GM21723 (cell line): ENCODE results near the gene PDLIM4.

ENCODE experiments used
- ATAC-seq: cut with Tn5 transposase; IDR thresholded peaks from one replicate; pipeline ENCODE4 v1.9.1; 2021; ENCODE audit warnings: mild to moderate bottlenecking, moderate library complexity; ENCODE audit not compliant: unreplicated experiment

PDLIM4 gene

DNA sequence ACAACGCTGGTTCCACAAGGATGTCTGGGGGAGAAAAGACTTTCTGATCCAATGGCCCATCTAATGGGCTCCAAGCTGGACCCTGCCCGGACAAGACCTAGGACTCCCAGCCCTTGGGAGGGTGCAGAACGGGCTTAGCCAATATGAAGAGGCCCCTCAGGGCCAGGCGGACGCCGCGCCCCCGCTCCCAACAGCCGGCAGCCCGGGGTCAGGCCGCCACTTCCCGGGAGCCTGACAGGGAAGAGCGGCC is 30.3 kb upstream of the PDLIM4 start:
- no peak for ATAC-seq

DNA sequence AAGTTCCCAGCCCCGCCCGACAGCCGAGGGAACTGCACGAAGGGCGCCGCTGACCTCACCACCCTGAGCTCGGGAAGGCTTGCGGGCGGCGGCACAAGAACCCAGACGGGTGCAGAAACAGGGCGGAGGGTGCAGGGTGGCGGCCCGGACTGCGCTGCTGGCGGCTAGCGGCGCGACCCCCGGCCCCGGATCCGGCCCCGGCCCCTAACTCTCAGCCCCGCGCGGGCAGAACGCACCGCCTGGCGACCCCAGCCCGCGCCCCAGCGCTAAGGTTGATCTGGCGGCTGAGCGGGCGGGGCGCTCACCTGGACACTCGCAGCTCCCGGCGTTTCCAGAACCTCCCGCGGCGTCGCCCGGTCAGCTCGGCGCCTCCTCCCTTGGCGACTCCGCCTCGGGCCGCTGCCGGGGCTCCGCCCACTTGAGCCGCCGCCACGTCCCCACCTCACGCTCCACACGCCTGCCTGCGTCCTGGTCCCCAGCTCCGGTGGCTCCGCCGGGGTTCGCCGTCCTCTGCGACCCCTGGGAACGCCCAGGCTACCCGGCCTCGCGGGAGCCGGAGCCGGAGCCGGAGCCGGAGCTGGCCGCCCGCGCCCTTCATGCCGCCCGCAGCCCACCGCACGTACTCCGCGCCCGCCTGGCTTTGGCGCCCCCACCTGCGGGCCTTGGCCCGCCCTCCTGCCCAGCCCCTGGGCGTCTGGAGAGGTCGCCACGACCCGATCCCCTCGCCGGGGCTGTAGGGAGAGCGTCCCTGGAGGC is 29.8 kb upstream of the PDLIM4 start, which contains the start of gene P4HA2:
Gene P4HA2 (minus strand): TSS at position 369 of the 756 bp plus-strand sequence. CDS start 9,227 bp downstream, outside the sequence.
- ATAC-seq: peak; percentile 95

DNA sequence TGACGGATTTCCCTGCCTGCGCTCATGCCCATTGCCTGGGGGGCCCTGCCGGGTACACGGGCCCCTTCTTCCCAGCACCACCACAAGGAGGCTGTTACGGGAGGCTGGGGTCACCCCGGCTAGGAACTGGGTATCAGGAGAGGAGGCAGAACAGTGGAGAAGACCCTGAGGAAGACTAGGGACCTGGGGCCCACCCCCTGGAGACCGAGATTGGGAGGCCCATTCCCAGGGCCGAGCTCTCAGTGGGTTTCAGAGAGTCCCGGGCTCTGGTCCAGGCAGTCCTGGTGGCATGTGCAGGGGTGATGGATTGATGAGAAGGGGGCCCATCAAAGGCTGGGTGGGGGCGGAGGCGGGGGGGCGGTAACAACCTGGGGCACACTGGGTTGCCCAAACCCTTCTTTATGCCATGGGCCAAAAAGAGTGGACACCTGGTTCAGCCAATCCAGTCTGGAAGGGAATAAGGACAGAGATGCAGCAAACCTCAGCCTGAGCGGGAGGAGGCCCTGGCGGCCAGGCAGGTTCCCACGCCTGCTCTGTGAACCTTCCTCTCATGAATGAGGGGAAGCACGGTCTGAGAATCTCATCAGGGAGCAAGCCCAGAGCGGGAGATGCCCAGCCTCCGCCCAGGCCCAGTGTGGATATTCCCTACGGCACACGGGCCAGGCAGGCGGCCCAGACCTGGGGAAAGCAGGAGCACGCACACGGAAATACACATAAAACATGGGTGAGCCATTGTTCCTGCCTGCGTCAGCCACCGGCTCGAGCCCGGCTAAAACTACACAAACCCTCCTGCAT is 29.1 kb upstream of the PDLIM4 start:
- ATAC-seq: no peak

DNA sequence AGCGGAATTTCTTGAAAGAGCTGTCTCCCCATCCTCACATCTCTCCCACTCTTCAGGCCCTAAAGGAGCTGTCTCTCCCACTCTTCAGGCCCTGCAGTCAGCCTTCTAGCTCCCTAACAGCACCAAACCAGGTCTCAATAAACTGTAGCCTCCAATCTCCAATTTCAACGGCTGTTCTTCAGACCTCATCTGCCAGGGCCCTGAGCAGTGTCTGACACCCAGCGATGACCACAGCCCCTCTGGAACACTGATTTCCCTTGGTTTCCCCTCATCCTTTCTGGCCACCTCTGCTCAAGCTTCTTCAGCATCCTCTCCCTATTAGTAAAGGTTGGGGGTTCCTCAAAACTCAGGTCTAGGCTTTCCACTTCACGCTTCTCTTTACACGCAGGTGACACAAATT is 28.3 kb upstream of the PDLIM4 start:
- ATAC-seq: no peak

DNA sequence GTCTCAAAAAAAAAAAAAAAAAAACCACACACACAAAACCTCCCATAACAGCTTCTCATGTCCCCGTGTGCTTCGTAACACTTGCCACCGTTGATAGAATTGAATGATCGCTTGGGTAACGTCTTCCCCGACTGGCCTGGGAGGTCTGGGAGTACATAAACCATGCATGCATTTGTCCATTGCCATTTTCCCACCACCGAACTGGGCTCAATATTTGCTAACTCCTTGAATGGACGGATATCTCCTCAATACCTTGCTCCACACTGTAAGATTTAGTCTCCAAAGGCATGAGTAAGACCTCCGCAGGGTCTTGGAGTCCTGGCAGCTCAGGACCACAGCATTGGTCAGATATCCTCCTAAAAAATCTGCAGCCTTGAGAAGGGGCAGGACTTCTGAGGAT is 26.6 kb upstream of the PDLIM4 start:
- no peak for ATAC-seq

DNA sequence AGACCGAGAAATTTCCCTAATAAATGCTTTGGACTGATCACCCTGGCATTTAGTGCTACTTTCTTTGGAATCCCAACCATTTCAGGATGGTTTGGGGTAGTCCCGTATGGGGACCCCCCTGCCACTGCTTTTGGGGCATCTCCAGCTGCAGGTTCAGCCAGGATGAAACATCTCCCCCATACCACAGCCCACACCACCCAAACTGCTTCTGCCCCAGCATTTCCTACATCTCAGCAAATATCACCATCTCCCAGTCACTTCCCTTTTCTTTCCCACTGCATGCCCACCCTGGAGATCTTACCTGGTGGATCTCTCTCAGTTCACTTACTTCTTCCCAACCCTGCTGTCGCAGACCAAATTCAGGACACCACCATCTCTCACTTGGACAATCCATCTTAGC is 25.0 kb upstream of the PDLIM4 start:
- no peak for ATAC-seq

DNA sequence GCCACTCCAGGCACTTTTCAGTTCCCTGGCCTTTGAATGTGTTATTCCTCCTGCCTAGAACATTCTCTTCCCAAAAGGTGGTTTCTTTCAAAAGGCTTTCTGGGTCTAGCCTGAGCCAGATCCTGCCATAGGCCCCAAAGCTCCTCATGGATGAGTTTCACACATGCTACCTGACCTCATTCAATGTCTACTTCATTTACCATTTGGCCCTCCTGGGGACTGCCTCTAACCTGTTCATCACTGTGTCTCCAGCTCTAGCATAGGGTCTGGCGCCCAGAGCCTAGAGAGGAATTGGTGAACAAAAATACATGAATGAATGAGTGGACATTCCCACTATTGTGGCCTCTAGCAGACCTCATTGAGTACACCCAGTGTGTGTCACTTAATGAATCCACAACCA is 24.4 kb upstream of the PDLIM4 start:
- no peak for ATAC-seq

DNA sequence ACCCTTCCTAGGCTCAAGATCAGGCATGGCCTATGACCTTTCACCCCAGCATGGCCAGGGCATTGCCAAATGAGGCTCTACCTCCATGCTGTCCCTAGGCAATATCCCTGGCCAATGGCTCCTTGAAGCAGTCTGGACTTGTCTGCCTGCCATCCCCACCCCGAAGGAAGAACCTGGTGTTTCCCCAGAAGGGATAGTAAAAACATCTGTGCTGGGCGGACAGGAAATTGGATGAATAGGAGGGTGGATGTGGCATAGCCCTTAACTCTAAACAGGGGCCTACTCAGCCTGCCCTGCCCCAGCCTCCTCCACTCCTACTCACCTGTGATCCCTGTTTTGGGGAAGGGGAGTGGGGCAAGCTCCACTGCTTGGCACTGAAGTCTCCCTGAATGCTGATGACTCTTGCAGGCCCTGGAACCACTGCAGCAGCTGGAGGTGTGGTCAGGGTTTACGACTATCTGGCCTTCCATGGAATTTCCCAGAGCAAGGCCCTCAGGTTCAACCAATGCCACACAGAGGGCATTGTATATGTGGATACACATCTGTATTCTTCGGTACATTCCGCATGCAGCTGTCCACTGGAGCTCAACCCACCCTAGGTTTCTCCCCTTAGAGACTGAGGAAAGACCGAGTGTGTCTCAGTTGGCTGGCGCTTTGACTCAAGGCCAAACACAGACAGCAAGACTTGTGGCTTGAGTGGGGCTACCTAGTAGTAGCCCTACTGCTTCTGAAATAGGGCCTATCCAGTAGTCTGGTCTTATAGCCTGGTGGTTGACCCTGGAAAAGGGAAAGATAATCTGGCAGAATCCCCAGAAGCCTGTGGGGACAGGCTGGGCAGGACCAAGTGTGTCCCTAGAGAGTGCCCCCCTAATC is 23.4 kb upstream of the PDLIM4 start:
- no peak for ATAC-seq

DNA sequence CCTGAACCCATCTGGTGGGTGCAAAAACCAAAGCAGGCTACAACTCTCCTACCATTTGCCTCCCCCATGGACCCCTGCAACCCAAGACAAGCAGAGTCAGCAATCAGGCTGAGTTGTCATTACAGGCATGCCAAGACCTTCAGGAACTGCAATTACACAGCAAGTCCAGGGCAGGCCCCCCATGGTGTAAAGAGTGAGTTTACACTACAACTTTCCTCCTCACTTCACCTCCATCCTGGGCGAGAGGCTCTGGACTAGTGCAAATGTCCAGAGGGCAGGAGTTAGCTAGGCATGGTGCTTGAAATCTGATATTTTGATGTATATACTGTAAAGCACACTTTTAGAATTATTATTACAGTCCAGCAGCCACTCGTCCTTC is 22.8 kb upstream of the PDLIM4 start:
- no peak for ATAC-seq

DNA sequence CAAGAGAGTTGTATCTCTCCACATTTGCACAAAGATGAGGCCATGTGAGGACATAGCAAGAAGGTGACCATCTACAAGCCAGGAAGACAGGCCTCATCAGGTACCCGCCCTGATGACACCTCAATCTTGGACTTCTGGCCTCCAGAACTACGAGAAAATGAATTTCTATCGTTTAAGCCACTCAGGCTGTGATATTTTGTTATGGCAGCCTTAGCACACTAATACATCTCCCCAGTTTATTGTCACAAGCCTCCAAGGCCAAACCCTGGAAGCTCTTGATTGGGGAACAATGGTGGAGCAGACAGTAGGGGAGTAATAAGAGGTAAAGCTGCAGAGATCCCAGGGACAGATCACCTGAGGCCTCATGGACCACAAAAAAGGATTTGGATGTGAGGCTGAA is 22.2 kb upstream of the PDLIM4 start:
- no peak for ATAC-seq

DNA sequence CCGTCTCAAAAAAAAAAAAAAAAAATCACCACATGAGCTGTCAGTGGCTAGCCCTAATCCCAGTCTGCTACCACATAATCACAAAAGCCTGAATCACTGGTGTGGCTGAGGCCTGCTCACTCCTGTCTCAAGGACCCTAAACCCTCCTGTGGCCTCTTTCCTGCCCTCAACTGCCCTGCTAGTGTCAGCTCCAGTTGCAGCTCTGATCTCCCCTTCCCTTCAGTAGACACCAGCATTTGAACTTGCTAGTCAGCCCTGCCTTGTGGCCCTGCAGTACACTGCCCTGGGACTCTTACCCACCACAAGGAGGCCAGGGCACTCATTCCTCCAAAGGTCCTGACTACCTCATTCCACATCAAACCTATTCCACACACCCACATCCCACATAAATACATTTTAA is 20.4 kb upstream of the PDLIM4 start:
- ATAC-seq: no peak

DNA sequence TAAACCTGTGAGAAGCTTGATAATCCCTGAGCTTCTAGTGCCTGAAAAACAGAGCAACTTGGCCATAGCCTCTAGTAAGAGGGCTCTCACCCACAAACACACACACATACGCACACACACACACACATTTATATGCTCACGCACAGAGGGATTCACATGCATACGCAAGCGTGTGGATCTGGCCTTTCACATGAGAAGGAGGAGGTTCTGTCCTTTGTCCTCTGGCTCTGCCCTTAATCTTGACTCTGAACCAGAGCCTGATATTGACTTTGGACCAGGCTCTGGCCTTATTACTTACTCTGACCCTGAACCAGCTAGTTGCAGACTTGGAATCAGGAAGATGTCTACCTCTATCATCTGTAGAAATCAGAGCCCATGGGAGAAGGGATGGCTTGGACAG is 19.8 kb upstream of the PDLIM4 start:
- no peak for ATAC-seq

DNA sequence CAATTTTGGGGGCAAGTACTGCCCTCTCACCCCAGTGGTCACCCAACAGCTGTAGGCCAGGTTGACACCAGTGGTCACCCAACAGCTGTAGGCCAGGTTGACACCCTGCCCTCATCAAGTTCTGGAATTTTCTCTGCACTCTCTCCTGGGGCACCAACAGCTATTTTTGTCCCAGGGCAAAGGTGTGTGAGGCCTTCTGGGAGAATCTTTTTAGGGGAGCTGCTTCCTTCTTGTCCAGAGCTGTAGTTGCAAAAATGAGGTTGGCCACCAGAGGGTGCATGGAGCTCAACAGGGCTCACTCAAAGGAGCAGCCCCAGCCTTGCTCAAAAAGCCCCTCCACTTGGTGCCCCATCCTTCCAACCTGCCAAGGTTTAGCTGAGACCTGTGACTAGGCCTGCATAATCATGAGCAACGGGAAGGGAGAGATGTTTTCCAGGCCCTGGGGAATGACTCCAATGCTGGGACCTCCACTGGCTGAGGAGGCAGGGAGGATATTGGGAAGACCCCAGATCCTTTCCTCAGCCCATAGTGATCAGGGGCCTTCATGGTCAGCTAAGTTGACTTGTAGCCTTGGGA is 19.2 kb upstream of the PDLIM4 start:
- ATAC-seq: peak; percentile 72

DNA sequence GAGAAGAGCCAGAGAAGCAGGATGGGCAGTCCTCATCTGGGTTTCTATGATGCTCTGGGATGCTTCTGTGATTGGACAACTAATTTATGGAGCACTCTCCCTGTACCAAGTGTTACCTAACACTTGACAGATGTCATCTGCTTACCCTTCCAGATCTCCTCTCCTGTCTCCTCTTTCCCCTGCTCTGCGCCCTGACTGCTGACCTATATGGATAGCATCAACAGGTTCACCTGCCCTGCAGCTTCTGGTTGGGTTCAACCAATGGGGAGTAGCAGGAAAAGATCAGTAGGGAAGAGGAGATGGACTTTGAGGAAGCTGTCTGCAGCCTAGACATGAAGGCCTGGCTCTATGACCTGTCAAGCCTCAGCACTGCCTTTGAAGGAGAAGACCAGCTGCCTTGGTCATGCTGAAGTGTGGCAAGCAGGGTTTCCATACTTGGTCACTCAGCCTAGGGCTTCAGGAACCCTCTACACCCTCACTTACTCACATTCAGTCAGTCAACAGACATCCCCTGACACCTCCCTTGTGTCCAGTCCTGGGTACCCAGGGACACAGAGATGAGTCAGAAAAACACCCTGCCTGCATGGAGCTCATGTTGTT is 18.5 kb upstream of the PDLIM4 start:
- no peak for ATAC-seq

DNA sequence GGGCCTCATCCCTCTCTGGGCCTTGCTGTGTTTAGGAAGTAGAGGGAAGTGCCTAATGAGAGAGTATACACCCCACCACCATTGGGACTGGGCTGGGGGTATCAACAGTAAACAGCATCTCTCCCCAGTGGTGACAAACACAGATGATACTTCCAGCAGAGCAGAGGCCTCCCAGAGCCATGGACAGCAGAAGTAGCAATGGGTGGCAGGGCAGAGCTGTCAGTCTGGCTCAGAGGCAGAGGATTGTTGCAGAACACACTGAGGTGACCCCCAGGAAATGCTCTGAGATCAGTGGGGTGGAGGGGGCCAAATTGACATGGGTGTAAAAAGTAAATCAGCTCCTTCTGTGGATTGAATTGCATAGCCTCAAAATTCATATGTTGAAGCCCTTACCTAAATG is 17.7 kb upstream of the PDLIM4 start:
- ATAC-seq: no peak

DNA sequence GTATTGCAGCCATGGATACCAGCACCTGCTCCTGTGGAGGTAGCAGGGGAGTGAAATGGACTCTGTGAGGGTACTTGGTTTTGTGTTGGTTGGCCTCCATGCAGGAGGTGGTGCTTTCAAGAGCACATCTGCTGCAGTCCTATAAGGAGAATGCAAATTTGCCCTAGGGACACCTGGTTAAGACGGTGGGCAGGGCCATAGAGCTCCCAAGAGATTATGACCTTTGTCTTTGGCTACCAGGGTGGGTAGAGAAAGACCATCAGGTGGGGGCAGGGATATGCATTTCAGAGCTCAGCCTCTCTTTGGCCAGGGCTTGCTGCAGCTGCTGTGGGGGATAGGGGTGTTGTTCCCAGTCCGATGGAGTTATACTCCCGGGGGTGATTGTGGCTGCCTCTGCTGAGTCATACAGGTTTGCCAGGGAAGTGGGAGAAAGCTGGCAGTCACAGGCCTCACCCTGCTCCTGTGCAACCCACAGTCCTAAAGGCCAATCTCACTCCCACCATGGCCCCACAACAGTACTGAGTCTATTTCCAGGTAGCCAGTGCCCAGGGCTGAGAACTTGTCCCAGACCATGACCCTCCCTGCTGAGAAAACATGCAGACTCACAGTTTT is 14.0 kb upstream of the PDLIM4 start:
- no peak for ATAC-seq

DNA sequence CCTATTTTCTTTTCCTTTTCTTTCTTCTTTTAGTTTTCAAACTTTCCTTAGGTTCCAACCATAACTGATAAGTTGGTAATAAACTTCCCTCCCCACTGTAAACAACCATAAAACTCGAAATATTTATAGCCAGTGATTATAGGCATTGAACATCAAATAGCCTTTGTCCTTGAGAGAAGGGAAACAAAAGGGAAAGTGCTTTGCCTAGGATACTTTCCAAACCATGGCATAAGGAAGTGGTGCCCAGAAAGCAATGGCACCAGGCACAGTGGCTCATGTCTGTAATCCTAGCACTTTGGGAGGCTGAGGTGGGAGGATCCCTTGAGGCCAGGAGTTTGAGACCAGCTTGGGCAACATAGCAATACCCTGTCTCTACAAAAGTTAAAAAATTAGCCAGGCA is 11.9 kb upstream of the PDLIM4 start:
- ATAC-seq: no peak

DNA sequence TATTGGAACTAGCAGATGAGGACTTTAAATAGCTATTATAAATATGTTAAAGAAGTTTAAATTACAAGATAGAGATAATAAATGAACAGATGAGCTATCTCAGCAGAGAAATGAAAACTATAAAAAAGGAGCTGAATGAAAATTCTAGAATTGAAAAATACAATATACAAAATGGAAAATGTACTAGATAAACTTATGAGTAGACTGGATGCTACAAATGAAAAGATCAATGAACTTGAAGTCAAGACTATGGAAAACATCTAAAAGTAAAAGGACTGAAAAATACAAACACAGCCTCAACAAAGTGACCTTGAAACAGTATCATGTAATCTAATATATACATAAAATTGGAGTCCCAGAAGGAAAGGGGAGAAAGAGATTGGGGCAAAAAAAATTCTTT is 10.7 kb upstream of the PDLIM4 start:
- no peak for ATAC-seq

DNA sequence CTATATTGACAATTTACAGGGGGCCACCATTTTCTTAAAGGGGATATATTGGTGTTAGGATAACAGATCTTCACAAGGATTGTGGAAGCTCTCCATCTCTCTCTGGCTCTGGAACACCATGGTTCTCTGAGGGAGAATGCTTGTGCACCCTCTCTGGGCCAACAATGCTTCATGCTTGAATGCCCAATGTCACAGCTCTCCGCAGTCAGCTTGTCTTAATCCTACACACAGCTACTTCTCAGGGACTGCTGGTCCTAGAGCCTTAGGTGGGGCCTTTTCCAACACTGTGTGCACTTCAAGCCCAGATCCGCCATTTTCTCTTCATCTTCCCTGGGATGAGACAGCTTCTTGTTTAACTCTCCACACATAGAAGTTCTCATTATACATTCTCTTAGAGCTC is 6.9 kb upstream of the PDLIM4 start:
- ATAC-seq: no peak

DNA sequence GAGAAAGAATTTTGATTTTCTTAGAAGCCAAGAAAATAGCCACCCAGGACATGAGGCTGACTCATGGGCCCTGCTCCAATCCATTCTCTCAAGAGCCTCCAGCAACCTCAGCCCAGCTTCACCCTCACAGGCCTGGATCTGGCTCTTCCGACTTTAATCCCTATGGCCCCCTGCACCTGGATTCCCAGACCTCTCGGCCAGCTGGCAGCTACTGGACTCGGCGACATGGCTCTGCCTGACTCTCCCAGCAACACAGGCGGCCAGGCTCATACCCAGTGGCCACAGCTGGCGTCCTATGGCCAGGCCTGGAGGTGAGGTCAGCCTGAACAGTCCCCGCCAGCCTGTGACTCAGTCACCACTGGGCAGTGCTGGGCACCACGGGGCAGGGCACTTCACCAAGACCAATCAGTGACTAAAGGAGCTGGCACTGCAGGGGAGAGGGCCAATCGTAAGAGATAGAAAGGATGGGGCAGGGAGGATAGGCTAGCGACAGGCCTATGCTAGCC is 6.2 kb upstream of the PDLIM4 start:
- no peak for ATAC-seq
